Cardiac muscle cell (in vitro differentiated cells and primary cell): ENCODE results near the gene EPB41L4B. TPM values are rescaled to one million over a fixed set of nuclear protein-coding genes. Genes with fewer than 3 reads are reported as not detected.

Experiments
- DNase-seq, 2 donors: peaks; one replicate each; pipeline versions ENCODE4 v3.0.0 to v3.0.0-alpha.2; 2010 to 2017; ENCODE audit warnings: low read depth in 1 of 2, low spot score in 1 of 2
- H3K27ac ChIP-seq: fragments of 200-600 bp; sonication (generic); 2 replicates; pipeline ENCODE4 v1.5.1; 2016
- H3K27me3 ChIP-seq: fragments of 200-600 bp; sonication (generic); 2 replicates; pipeline ENCODE4 v1.6.0; 2016; ENCODE audit warnings: control low read depth
- H3K36me3 ChIP-seq: fragments of 200-600 bp; sonication (generic); 2 replicates; pipeline ENCODE4 v1.5.1; 2016; ENCODE audit warnings: control low read depth
- H3K4me1 ChIP-seq: fragments of 200-600 bp; sonication (generic); 2 replicates; pipeline ENCODE4 v1.8.1; 2017; ENCODE audit warnings: low read depth, mild to moderate bottlenecking, mixed run types
- H3K4me3 ChIP-seq: fragments of 200-600 bp; sonication (generic); 2 replicates; pipeline ENCODE4 v1.5.1; 2016; ENCODE audit warnings: mild to moderate bottlenecking
- H3K9me3 ChIP-seq: fragments of 200-600 bp; sonication (generic); 2 replicates; pipeline ENCODE4 v1.5.1; 2017; ENCODE audit warnings: low read depth, mild to moderate bottlenecking, control low read depth
- CTCF ChIP-seq: IDR thresholded peaks from 2 replicates; pipeline ENCODE4 v1.5.1; 2012; ENCODE audit warnings: low read depth, mild to moderate bottlenecking, low read length
- polyA plus RNA-seq: library from polyadenylated mRNA; unstranded; fragments of >200 nt; fragmentation: Nextera tagmentation; extraction: Ambion mirVana; gene quantifications from 2 replicates; pipeline ENCODE4 v1.2.1, GENCODE V29; 2016
- total RNA-seq: library from RNA; depleted of rRNA; stranded (reverse); fragments of >200 nt; gene quantifications from 2 replicates; pipeline ENCODE4 v1.2.3, GENCODE V29; 2016

EPB41L4B gene
- total and polyA plus RNA-seq, 2 experiments from 2014 or later = 2.0 to 2.1 TPM

DNA sequence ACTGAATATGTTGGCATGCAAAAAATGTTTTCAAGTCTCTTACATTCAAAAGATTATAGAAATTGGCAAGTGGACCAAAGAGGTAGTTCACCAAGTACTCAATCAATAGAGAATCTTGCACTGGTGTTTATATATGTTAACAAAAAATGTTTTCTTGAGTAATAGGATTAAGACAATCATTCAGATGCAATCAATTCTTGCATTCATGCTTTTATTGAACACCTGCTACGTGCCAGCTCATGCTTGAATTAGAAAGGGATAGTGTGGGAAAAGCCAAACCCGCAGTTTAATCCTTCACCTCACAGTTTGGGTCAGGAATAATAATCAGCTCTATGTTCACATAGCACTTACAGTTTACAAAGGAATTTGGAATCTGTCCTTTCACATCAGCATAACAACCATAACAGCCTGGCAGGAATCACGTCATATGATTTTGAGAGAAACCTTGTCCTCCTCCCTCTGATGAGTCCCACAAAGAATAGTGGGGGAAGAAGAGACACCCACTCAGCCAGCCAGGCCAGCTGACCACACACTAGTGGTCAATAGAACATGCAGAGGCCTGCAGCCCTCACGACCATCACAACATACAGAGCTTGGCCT, 117.0 kb downstream of the EPB41L4B start:
- DNase-seq = no peak
- no peaks in the 10 kb centered on the region for H3K9me3 ChIP-seq
- H3K27me3 ChIP-seq = no peaks in the 10 kb centered on the region
- no peak for TF ChIP-seq CTCF
- no peaks in the 10 kb centered on the region for H3K4me1 ChIP-seq
- no peak overlapping the region for H3K27ac ChIP-seq
- H3K4me3 ChIP-seq = no peak overlapping the region
- no peaks in the 10 kb centered on the region for H3K36me3 ChIP-seq

DNA sequence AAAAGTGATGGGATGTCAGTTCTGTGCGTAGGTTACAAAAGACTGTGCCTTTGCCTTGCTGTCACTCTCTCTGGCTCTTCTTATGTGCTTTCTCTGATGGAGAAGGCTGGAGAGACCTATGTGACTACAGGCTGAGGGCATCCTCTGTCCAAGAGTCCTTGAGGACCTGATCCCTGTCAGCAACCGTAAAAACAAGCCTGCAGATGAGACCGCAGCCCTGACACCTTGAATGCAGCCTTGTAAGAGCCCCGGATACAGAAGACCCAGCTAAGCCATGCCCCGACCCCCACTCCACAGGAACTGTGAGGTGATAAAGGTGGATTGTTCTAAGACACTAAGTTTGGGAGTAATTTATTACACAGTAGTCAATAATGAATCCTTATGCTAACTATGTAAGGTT, 121.2 kb downstream of the EPB41L4B start:
- no peak for DNase-seq
- no peaks in the 10 kb centered on the region for H3K4me1 ChIP-seq
- no peak for TF ChIP-seq CTCF
- no peak overlapping the region for H3K27ac ChIP-seq
- no peaks in the 10 kb centered on the region for H3K27me3 ChIP-seq
- no peak overlapping the region for H3K4me3 ChIP-seq
- H3K9me3 ChIP-seq = no peaks in the 10 kb centered on the region
- no peaks in the 10 kb centered on the region for H3K36me3 ChIP-seq

DNA sequence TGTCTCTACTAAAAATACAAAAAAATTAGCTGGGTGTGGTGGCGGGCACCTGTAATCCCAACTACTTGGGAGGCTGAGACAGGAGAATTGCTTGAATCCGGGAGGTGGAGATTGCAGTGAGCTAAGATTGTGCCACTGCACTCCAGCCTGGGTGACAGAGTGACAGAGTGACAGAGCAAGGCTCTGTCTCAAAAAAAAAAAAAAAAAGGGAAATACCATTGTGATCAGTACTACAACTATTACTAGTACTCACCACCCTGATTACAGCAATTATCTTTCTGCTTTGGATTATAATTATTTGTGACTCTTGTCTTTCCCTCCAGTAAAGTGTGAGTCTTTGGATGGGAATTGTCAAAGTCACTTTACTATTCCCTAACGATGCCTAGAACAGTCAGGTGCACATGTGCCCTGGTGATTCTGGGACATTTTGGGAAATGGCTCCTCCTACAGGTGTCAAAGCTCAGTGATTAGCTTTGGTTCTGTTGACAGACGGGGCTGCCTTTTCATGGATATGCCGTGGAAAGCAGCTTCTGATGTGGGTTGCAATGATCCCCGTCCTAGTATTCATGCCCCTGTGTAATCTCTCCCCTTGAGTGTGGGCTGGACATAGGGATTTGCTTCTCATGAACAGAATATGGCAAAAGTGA, 122.0 kb downstream of the EPB41L4B start:
- no peak for DNase-seq
- no peak for TF ChIP-seq CTCF

GRCh38 chr9:109193974-109194556, 126.8 kb downstream of the EPB41L4B start:
- TF ChIP-seq CTCF = no peak
- no peaks in the 10 kb centered on the region for H3K4me1 ChIP-seq
- no peak for DNase-seq
- H3K4me3 ChIP-seq = no peak overlapping the region
- no peaks in the 10 kb centered on the region for H3K9me3 ChIP-seq
- no peaks in the 10 kb centered on the region for H3K36me3 ChIP-seq
- H3K27ac ChIP-seq = no peak overlapping the region
- H3K27me3 ChIP-seq = peaks cover 10% of the 10 kb centered on the region

More for the DNA sequence above, 122.0 kb downstream of the EPB41L4B start:
- Histone ChIP-seq H3K4me1 (no peaks in the 10 kb centered on the region), H3K36me3 (no peaks in the 10 kb centered on the region), H3K27ac (no peak overlapping the region), H3K27me3 (no peaks in the 10 kb centered on the region), H3K4me3 (no peak overlapping the region), H3K9me3 (no peaks in the 10 kb centered on the region)

DNA sequence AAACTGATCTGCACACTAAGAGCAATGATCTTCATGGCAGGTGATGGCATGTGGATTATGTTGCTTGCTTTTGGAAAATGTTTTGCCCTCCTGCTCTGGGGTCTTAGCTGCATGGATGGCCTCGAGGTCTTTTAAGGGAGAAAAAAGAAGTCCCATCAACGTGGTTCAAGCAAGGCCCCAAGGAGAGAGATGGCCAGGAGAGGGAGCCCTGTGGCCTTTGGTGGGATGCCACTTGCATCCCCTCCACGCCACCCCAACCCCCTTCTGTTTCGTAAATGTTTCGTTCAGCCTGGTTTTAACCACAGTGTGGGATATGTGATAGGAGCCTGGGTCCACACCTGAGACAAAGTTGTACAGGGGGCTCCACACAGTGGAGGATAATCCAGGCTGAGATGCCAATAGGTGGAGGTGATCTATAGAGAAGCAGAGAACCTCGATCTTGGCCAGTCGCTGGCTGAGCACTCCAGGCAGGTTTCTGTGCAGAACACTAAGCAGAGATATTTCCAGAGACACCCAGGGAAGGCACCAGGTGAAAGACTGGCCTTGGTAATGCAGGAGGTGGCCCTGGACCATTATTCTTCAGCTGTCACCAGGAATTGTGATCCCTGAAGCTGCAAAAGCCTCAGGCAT, 128.0 kb downstream of the EPB41L4B start:
- no peaks in the 10 kb centered on the region for H3K4me1 ChIP-seq
- peaks cover 10% of the 10 kb centered on the region for H3K27me3 ChIP-seq
- no peak overlapping the region for H3K27ac ChIP-seq
- H3K36me3 ChIP-seq = no peaks in the 10 kb centered on the region
- no peak overlapping the region for H3K4me3 ChIP-seq
- no peaks in the 10 kb centered on the region for H3K9me3 ChIP-seq
- peak; percentile 55 for TF ChIP-seq CTCF
- DNase-seq = peak; percentile 44 to 46
